GM19397 (cell line): ENCODE data around the gene AVEN.
A peak's percentile ranks its signal among the peaks of the same experiment; 100 is the strongest.
"Not testable (repeated sequence)": the region's sequence is repeated elsewhere in the genome, so short reads cannot be mapped to it uniquely, and the experiment has no call there.

Source experiments
- ATAC-seq: cut with Tn5 transposase; IDR thresholded peaks from one replicate; pipeline ENCODE4 v1.9.1; 2021; ENCODE audit warnings: mild to moderate bottlenecking, moderate library complexity; ENCODE audit not compliant: unreplicated experiment

AVEN gene

GRCh38 chr15:34043391-34043790 is 4.4 kb upstream of the AVEN start:
- ATAC-seq, result no peak

- ATAC-seq, result no peak
Measured at GRCh38 chr15:34039790-34040113, 748 bp upstream of the AVEN start.

GRCh38 chr15:34038023-34038870 is 757 bp downstream of the AVEN start:
- peak; percentile 82 for ATAC-seq

- no peak for ATAC-seq
Measured at GRCh38 chr15:34031987-34032760, 6.8 kb downstream of the AVEN start.

GRCh38 chr15:34027606-34028005 is 11.4 kb downstream of the AVEN start:
- ATAC-seq, result no peak

GRCh38 chr15:34025252-34025651 is 13.8 kb downstream of the AVEN start:
- ATAC-seq, result no peak

GRCh38 chr15:34023907-34024306 is 15.1 kb downstream of the AVEN start:
- ATAC-seq, result no peak

- no peak for ATAC-seq
Measured at GRCh38 chr15:34019369-34019990, 19.5 kb downstream of the AVEN start.

- ATAC-seq, result not testable (repeated sequence)
Measured at GRCh38 chr15:34018738-34019137, 20.3 kb downstream of the AVEN start.

GRCh38 chr15:34018021-34018645 is 20.9 kb downstream of the AVEN start:
- ATAC-seq, result no peak

GRCh38 chr15:34014556-34014955 is 24.4 kb downstream of the AVEN start:
- no peak for ATAC-seq

GRCh38 chr15:34013746-34014145 is 25.3 kb downstream of the AVEN start:
- ATAC-seq, result no peak

GRCh38 chr15:34012461-34013028 is 26.5 kb downstream of the AVEN start:
- ATAC-seq, result no peak

- ATAC-seq, result no peak
Measured at GRCh38 chr15:34011481-34011880, 27.5 kb downstream of the AVEN start.

GRCh38 chr15:34010921-34011320 is 28.1 kb downstream of the AVEN start:
- ATAC-seq, result no peak

GRCh38 chr15:34009656-34010055 is 29.3 kb downstream of the AVEN start:
- ATAC-seq, result no peak

GRCh38 chr15:34006381-34006780 is 32.6 kb downstream of the AVEN start:
- ATAC-seq, result no peak

- ATAC-seq, result no peak
Measured at GRCh38 chr15:34001536-34001935, 37.5 kb downstream of the AVEN start.

GRCh38 chr15:33995666-33996065 is 43.3 kb downstream of the AVEN start:
- not testable (repeated sequence) for ATAC-seq

- ATAC-seq, result no peak
Measured at GRCh38 chr15:33994005-33994615, 44.9 kb downstream of the AVEN start.

- no peak for ATAC-seq
Measured at GRCh38 chr15:33988384-33988783, 50.6 kb downstream of the AVEN start.
